Jurkat, Clone E6-1 (cell line): ENCODE measurements around the gene PER1.

Experiments
- DNase-seq: peaks from one replicate; pipeline ENCODE4 v3.0.0-alpha.2; 2011; ENCODE audit warnings: low read depth, low spot score
- H3K4me3 ChIP-seq: 2 replicates; pipeline ENCODE4 v1.5.1; 2011; ENCODE audit warnings: mild to moderate bottlenecking, low read length, control low read depth, moderate library complexity

The PER1 gene

DNA sequence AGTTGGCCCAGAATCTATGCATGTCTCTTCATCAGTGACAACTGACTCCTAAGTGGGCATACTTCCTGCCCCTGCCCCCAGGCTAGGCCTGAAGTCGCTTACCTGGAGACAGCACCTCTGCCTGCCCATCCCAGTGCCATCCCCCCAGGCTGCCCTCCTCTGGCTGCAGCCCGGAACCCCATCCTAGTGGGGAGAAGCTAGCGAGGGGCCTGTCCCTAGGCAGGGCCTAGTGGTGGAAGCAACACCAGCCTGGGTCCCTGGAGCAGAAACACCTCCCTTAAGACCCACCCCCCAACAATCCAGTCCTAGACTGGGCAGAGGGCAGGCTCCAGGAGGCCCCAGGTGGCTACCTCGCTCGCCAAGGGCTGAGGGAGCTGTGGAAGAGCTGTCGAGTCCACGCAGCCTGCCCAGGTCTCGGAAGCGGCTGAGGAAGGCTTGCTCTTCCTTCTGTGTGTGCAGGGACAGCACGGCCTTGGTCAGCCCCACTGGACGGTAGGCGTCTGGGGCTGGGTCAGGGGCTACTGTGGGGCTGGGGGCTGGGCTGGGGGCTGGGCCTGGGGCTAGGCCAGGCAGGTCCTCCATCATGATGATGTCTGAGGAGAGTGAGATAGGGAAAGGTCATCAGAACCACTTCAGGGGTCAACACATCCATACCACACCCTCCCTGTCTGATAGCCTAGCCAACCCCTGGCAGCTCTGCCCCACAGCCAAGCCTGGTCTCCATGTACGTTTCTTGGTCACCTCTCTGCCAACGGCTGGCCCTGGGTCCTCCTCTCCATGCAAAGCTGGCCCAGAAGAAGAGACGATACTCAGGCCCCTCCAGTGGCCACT lies 7.6 kb downstream of the PER1 start:
- DNase-seq, result no peak
- no peak overlapping the region for H3K4me3 ChIP-seq

DNA sequence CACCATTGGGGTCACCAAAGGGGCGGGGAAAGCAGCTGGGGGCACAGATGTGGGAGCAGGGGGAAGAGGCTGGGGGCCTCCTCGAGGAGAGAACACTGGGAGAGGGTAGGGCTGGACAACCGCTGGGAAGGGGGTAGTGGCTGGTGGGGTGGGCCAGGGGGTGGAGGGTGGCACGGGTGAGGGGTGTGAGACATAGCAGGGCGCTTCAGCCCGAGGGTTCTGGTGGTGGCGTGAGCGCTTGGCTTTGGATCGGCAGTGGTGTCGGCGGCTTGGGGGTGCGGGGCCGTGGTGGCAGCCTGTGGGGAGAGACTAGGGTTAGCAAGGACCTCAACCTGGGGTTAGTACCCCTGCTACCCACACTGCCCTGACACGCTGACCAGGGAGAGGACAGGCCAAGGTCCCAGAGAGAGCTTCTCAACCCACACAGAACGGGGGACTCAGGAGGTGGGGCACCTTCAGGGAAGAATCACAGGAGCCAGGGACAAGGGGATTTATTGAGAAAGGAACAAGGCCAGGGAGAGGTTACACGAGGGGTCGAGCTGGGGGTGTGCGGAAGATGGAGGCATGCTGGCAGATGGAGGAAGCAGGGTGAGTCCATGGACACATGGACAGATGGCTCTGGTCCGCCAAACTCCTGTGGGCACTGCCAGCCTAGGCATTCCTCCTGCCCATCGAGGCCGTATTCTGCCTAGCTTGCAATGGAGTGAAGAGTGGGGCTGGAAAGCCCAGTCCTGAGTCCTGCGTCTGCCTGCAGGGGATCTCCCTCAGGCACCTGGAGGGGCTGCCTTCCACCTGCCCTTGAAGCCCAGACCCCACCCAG lies 8.4 kb downstream of the PER1 start:
- DNase-seq, result no peak
- H3K4me3 ChIP-seq, result no peak overlapping the region

DNA sequence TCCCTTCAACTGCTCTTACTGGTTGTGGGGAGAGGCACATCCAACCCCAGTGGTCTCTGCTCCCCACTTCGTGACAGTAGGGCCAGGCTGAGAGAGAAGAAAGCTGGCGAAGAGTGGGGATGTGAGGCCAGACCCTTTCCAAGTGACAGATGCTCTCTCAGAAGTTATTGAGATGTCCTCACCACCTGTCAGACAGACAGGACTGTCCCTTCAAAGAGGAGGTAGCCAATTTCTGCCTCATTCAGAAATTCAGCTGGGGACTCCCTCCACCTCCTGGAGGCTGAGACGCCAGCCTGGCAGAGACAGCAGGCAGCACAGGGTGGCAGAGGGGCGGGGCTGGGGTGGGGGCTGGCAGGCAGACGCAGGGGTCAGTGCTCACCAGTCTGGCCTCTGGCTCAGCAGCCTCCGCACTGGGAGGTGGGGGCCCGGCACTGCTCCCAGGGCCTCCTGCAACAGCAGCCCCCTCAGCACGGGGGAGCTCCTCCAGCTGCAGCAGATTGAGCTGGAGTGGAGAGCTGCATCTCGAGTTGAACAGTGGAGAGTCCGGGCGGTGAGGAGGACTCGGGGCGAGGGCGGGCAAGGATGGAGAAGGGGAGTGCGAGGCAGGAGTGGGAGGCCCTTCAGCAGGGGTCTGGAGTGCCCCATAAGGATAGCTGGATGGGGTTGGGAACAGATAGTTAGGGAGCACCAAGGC lies 9.2 kb downstream of the PER1 start:
- no peak for DNase-seq
- no peak overlapping the region for H3K4me3 ChIP-seq

- H3K4me3 ChIP-seq, result no peak overlapping the region
Measured at GRCh38 chr17:8142158-8142886, 9.9 kb downstream of the PER1 start.

GRCh38 chr17:8141741-8142140 lies 10.5 kb downstream of the PER1 start:
- no peak overlapping the region for H3K4me3 ChIP-seq

More at GRCh38 chr17:8142158-8142886, 9.9 kb downstream of the PER1 start:
- DNase-seq, result no peak

DNA sequence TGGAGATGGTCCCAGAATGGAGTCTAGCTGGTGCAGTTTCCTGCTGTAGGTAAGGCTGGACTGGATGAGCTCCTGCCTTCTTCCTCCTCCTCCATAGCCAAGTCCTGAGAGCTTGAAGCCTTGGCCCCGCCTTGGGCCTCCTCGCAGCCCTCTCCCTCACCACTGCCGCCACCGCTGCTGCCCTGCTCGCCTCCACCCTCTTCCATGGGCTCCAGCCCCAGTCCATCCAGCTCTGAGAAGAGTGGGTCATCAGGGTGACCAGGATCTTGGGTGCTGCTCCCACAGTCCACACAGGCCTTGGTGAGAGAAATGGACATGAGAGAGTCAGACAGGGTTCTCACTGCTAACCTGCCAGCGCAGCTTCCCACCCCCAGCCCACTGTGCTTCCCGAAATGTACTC lies 11.2 kb downstream of the PER1 start:
- no peak for DNase-seq
- no peak overlapping the region for H3K4me3 ChIP-seq

More at GRCh38 chr17:8141741-8142140, 10.5 kb downstream of the PER1 start:
- DNase-seq, result no peak

GRCh38 chr17:8140065-8141029 lies 11.9 kb downstream of the PER1 start:
- no peak for DNase-seq
- no peak overlapping the region for H3K4me3 ChIP-seq

DNA sequence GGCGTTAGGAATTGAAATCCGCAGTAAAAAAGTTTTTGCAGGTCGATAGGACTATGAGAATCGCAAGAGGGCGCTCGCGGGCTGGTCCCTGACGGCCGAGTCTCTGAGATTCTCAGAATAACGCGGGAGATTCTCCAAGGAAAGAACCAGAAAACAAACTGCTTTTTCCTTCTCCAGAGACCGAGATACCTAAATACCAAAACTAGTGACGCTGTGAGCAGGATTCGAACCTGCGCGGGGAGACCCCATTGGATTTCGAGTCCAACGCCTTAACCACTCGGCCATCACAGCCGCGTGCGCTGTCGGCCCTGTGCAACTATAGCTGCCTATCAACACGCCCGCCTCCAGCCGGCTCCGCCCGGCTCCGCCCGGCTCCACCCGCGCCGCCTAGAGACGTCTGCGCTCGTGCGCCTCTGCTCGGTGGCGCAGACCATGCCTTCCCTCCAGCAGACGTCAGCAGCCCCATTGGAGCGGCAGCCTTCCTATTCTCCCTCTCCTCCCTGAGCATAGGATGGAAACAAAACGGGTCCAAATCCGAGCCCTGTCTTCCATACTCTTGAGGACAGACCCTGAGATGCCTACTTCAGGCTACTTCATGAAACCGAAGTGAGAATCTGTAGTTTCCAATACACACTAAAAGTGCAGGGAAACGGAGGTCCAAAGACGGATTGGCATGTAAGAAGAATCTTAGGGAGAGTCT lies 13.4 kb downstream of the PER1 start:
- peak; percentile 98 for DNase-seq

DNA sequence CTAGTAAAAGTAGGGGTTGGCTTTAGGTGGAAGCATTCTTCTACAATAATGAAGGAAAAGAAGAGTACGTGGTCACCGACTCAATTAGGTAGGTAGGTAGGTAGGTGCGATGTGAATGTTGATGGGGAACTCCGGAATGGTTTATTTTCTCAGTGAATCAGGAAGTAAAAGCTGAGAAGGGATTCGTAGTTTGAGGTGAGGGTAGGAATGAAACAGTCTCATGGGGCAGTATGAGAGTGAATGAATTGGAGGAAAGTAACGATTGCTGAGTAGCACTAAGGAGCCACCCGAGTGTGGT lies 13.9 kb downstream of the PER1 start:
- DNase-seq, result no peak
- peak overlapping the region; percentile 47 for H3K4me3 ChIP-seq

More for the DNA sequence above, 13.4 kb downstream of the PER1 start:
- H3K4me3 ChIP-seq, result peak overlapping the region; percentile 63

DNA sequence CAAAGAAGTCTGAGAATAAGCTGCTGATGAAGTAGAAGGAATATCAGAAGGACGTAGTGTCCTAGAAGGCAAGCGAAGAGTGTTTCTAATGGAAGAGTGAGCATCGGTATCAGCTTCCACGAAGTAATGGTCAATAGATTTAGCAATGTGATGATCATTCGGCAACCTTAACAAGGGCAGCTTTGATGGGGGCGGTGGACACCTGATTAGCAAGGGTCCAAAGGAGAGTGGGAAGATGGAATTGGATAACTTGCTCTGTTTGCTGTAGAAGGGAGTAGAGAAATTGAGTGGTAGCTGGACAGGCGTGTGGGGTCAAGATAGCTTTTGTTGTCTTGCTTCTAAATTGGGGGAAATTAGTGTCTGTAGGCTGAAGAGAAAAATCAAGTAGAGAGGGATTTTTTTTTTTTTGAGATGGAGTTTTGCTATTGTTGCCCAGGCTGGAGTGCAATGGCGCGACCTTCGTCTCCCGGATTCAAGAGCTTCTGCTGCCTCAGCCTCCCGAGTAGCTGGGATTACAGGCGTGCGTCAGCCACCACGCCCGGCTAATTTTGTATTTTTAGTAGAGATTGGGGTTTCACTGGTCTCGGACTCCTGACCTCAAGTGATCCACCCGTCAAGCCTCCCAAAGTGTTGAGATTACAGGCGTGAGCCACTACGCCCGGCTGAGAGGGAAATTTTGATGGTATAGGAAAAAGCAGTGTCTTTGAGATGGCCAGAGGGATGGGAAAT lies 14.4 kb downstream of the PER1 start:
- peak overlapping the region; percentile 47 for H3K4me3 ChIP-seq
- no peak for DNase-seq

DNA sequence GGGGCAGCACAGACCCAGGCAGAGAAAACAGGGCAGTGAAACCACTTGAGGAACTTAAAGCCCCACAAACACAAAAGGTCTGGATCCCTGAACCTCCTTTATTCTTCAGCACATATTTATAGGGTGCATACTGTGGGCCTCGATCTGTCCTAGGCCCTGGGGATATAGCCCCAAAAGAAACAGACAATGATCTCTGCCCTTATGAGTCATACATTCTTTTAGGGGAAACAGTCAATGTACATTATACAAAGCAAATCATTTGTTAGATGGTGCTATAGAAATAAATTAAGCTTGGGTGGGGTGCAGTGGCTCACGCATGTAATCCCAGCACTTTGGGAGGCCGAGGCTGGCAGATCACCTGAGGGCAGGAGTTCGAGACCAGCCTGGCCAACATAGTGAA lies 18.3 kb downstream of the PER1 start:
- no peak for DNase-seq
- H3K4me3 ChIP-seq, result no peak overlapping the region

- no peak overlapping the region for H3K4me3 ChIP-seq
- DNase-seq, result no peak
Measured at GRCh38 chr17:8133399-8133798, 18.8 kb downstream of the PER1 start.

- H3K4me3 ChIP-seq, result no peak overlapping the region
- DNase-seq, result no peak
Measured at GRCh38 chr17:8131844-8132441, 20.3 kb downstream of the PER1 start.

DNA sequence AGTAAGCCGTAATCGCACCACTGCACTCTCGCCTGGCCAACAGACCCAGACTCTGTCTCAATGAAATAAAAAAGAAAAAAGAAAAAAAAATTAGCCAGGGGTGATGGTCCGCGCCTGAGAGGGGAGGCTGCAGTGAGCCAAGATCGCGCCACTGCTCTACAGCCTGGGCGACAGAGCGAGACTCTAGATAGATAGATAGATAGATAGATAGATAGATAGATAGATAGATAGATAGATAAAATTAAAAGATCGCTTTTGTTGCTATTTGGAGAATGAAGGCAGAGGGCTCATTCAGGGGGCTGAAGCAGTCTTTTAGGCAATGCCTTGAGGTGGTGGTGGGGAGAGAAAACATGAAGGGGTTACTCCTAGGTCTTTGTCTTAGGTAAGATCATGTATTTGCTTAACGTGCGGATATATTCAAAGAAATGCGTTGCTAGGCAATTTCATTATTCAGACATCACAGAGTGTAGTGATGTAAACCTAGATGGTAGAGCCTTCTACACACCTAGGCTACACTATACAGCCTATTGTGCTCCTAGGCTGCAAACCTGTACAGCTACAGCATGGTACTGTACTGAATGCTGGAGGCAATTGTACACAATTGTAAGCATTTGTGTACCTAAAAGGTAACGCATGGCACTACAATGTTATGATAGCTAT lies 23.9 kb downstream of the PER1 start:
- H3K4me3 ChIP-seq, result no peak overlapping the region
- no peak for DNase-seq

- H3K4me3 ChIP-seq, result peak overlapping the region; percentile 83
- DNase-seq, result no peak
Measured at GRCh38 chr17:8126491-8127066, 25.6 kb downstream of the PER1 start.
